HepG2 (cell line): ENCODE data around the gene NPC1. TPM values are rescaled to one million over a fixed set of nuclear protein-coding genes. Genes with fewer than 3 reads are reported as not detected.

Experiments used
- IRF2 ChIP-seq: IDR thresholded peaks from 2 replicates; pipeline ENCODE4 v1.6.1; 2018; ENCODE audit warnings: missing genetic modification reagents, missing compliant biosample characterization
- KDM3A ChIP-seq: IDR thresholded peaks from 2 replicates; pipeline ENCODE4 v1.6.1; 2018; ENCODE audit warnings: low read depth, missing compliant biosample characterization
- MEIS2 ChIP-seq: sonication (generic); formaldehyde crosslinking; IDR thresholded peaks from 2 replicates; pipeline ENCODE4 v1.9.0; 2021; ENCODE audit warnings: mild to moderate bottlenecking, missing genetic modification reagents
- MNT ChIP-seq: fragments of 450-650 bp; IDR thresholded peaks from 2 replicates; pipeline ENCODE4 v1.6.1; 2016
- NFIB ChIP-seq: sonication (generic); formaldehyde crosslinking; IDR thresholded peaks from 2 replicates; pipeline ENCODE4 v1.9.0; 2021; ENCODE audit warnings: missing genetic modification reagents, mild to moderate bottlenecking, borderline replicate concordance
- ONECUT2 ChIP-seq: sonication (generic); formaldehyde crosslinking; IDR thresholded peaks from 2 replicates; pipeline ENCODE4 v1.4.0; 2020; ENCODE audit warnings: missing genetic modification reagents
- TFDP1 ChIP-seq: IDR thresholded peaks from 2 replicates; pipeline ENCODE4 v1.6.1; 2016; ENCODE audit warnings: missing compliant biosample characterization, missing genetic modification reagents, borderline replicate concordance
- THAP11 ChIP-seq: IDR thresholded peaks from 2 replicates; pipeline ENCODE4 v1.6.1; 2016; ENCODE audit warnings: missing biosample characterization, missing genetic modification reagents
- TP53 ChIP-seq: sonication (generic); formaldehyde crosslinking; conservative IDR thresholded peaks from 2 replicates; pipeline ENCODE4 v1.4.0; 2020; ENCODE audit warnings: missing genetic modification reagents
- UBTF ChIP-seq: sonication (generic); formaldehyde crosslinking; IDR thresholded peaks from 2 replicates; pipeline ENCODE4 v1.4.0; 2020; ENCODE audit warnings: mild to moderate bottlenecking, missing genetic modification reagents
- XBP1 ChIP-seq: sonication (generic); formaldehyde crosslinking; IDR thresholded peaks from 2 replicates; pipeline ENCODE4 v1.5.0; 2020; ENCODE audit warnings: missing genetic modification reagents
- ZBTB10 ChIP-seq: sonication (generic); formaldehyde crosslinking; IDR thresholded peaks from 2 replicates; pipeline ENCODE4 v1.4.0; 2020; ENCODE audit warnings: missing genetic modification reagents, borderline replicate concordance
- ZNF572 ChIP-seq: sonication (generic); formaldehyde crosslinking; IDR thresholded peaks from 2 replicates; pipeline ENCODE4 v1.5.1; 2020; ENCODE audit warnings: mild to moderate bottlenecking, missing genetic modification reagents
- ZNF605 ChIP-seq: sonication (generic); formaldehyde crosslinking; IDR thresholded peaks from 2 replicates; pipeline ENCODE4 v1.8.0; 2022; ENCODE audit warnings: mild to moderate bottlenecking, missing genetic modification reagents
- ZNF629 ChIP-seq: sonication (generic); formaldehyde crosslinking; conservative IDR thresholded peaks from 2 replicates; pipeline ENCODE4 v1.5.0; 2020; ENCODE audit warnings: missing genetic modification reagents
- ZNF691 ChIP-seq: sonication (generic); formaldehyde crosslinking; IDR thresholded peaks from 2 replicates; pipeline ENCODE4 v1.4.0; 2020; ENCODE audit warnings: missing genetic modification reagents, low read depth, mild to moderate bottlenecking, borderline replicate concordance
- ZNF770 ChIP-seq: sonication (generic); formaldehyde crosslinking; IDR thresholded peaks from 2 replicates; pipeline ENCODE4 v1.5.0; 2020; ENCODE audit warnings: mild to moderate bottlenecking, missing genetic modification reagents
- ZNF775 ChIP-seq: sonication (generic); formaldehyde crosslinking; IDR thresholded peaks from 2 replicates; pipeline ENCODE4 v1.4.0; 2020; ENCODE audit warnings: missing genetic modification reagents, mild to moderate bottlenecking, moderate library complexity, borderline replicate concordance
- polyA plus RNA-seq, 8 experiments: library from polyadenylated mRNA; depleted of rRNA in 3 of 8; stranded (reverse) in 7 of 8; unstranded in 1 of 8; fragments of >200 nt; fragmentation: Illumina TruSeq in 4 of 8; extraction: Trizol in 4 of 8; gene quantifications; 2 replicates each; pipeline versions ENCODE4 v1.2.1 to v1.2.3, GENCODE V29; 2011 to 2016; ENCODE audit warnings: low read depth in 4 of 8, missing spikeins in 1 of 8, mixed read lengths in 1 of 8; ENCODE audit not compliant: insufficient read depth in 1 of 8
- total RNA-seq, 5 experiments: library from RNA; depleted of rRNA; stranded (reverse); fragments of >200 nt; fragmentation: Illumina TruSeq; extraction: Trizol; gene quantifications; 2 replicates each; pipeline ENCODE4 v1.2.3, GENCODE V29; 2016; ENCODE audit warnings: low read depth in 1 of 5

The NPC1 gene
- total and polyA plus RNA-seq, 2 of the 13 experiments (the other 11 are each of a cell fraction or from before 2014, with no cell fraction given), result 46.5 to 114 TPM

GRCh38 chr18:23545247-23545789 lies 41.0 kb downstream of the NPC1 start (continued):
- TF ChIP-seq TP53 (CRISPR knock-in tag) (no peak), ZNF605 (CRISPR knock-in tag) (peak; percentile 39; the same call in 1 of the 2 replicates), KDM3A (CRISPR knock-in tag) (no peak), THAP11 (CRISPR knock-in tag) (0 out of 2 replicates have a peak, but pooled peaks have one; percentile 26), TFDP1 (CRISPR knock-in tag) (no peak), ZNF629 (CRISPR knock-in tag) (peak; percentile 35; the same call in 1 of the 2 replicates), ZNF691 (no peak), MNT (no peak), ONECUT2 (CRISPR knock-in tag) (no peak), ZBTB10 (no peak), MEIS2 (CRISPR knock-in tag) (0 out of 2 replicates have a peak, but pooled peaks have one; percentile 30), ZNF775 (CRISPR knock-in tag) (no peak), ZNF770 (CRISPR knock-in tag) (peak; percentile 98), ZNF572 (CRISPR knock-in tag) (no peak), NFIB (no peak), IRF2 (CRISPR knock-in tag) (no peak), XBP1 (CRISPR knock-in tag) (no peak), UBTF (CRISPR knock-in tag) (0 out of 2 replicates have a peak, but pooled peaks have one; percentile 33)
